GM12872 (cell line): ENCODE results near the gene SMYD3.

Source experiments
- CTCF ChIP-seq: IDR thresholded peaks from 3 replicates; pipeline ENCODE4 v1.5.1; 2011; ENCODE audit warnings: low read depth, mild to moderate bottlenecking, low read length, moderate library complexity; ENCODE audit not compliant: insufficient read depth

SMYD3 gene

GRCh38 chr1:246329900-246330299 lies 177.2 kb downstream of the SMYD3 start:
- TF ChIP-seq CTCF, result peak; percentile 43; the same call in 1 of the 3 replicates

GRCh38 chr1:246324711-246325110 lies 182.4 kb downstream of the SMYD3 start:
- TF ChIP-seq CTCF, result no peak

- TF ChIP-seq CTCF, result no peak
Measured at GRCh38 chr1:246320286-246320685, 186.8 kb downstream of the SMYD3 start.

GRCh38 chr1:246319083-246319714 lies 187.9 kb downstream of the SMYD3 start:
- no peak for TF ChIP-seq CTCF

- no peak for TF ChIP-seq CTCF
Measured at GRCh38 chr1:246318622-246319021, 188.5 kb downstream of the SMYD3 start.

- no peak for TF ChIP-seq CTCF
Measured at GRCh38 chr1:246318036-246318359, 189.1 kb downstream of the SMYD3 start.

- TF ChIP-seq CTCF, result no peak
Measured at GRCh38 chr1:246317332-246318035, 189.6 kb downstream of the SMYD3 start.
